Measurements from ENCODE around the gene CERT1.
"Not testable (repeated sequence)": the region's sequence is repeated elsewhere in the genome, so short reads cannot be mapped to it uniquely, and the experiment has no call there.

The CERT1 gene

GRCh38 chr5:75511435-75512382 is at the start of gene CERT1, which contains the start of gene POLK:
Gene CERT1 (minus strand): TSS chr5:75511629. CDS start chr5:75511207, 422 bp downstream.
Gene POLK (plus strand): TSS chr5:75511891.
- peak; percentile 95 for DNase-seq (ENCODE audit: low spot score)

GRCh38 chr5:75560655-75561054 is 49.2 kb upstream of the CERT1 start:
- DNase-seq (ENCODE audit: low spot score), result not testable (repeated sequence)

- no peak for DNase-seq (ENCODE audit: low spot score)
Measured at GRCh38 chr5:75558981-75559632, 47.7 kb upstream of the CERT1 start.

DNA sequence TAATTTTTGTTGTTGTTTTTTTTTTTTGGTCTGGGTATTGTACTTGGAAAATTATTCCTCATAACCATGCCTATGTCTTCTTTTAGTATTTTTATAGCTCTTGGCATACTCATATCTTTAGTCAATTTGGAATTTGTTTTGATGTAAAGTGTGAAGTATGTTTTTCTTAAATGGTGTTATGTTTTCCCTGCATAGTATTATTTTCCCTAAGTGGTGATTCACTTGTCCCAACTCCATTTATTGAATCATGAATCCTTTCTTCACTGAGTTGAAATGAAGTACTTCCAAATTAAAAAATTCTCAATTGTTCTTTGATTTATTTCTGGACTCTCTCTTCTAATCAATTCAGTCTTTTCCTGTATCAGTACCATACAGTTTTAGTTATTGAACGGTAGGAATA is 46.8 kb upstream of the CERT1 start:
- DNase-seq (ENCODE audit: low spot score), result no peak

- no peak for DNase-seq (ENCODE audit: low spot score)
Measured at GRCh38 chr5:75553358-75553757, 41.9 kb upstream of the CERT1 start.

GRCh38 chr5:75552764-75553163 is 41.3 kb upstream of the CERT1 start:
- no peak for DNase-seq (ENCODE audit: low spot score)

DNA sequence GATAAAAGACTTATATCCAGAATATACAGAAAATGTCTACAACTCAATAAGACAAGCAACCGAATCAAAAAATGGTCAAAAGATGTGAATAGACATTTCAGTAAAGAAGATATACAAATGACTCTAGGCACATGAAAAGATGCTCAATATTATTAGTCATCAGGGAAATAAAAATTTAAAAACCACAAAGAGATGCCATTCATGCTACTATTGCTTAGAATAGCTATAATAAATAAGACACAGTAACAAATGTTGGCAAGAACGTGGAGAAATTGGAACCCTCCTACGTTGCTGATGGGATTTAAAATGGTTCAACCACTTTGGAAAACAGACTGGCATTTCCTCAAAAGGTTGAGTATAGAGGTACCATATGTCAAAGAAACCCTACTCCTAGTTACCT is 40.0 kb upstream of the CERT1 start:
- DNase-seq (ENCODE audit: low spot score), result no peak

GRCh38 chr5:75550597-75550996 is 39.2 kb upstream of the CERT1 start:
- no peak for DNase-seq (ENCODE audit: low spot score)

DNA sequence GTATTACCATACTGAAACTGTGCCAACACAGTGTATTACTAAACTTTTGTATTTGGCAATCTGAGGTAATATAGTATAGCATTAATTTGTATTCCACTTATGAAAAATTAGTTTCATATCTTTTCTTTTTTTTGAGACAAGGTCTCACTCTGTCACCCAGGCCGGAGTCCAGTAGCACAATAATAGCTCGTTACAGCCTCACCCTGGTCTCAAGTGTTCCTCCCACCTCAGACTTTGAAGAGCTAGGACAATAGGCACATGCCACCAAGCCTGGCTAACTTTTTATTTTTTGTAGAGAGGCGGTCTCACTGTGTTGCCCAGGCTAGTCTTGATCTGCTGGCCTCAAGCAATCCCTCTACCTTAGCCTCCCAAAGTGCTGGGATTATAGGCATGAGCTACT is 36.4 kb upstream of the CERT1 start:
- DNase-seq (ENCODE audit: low spot score), result no peak

DNA sequence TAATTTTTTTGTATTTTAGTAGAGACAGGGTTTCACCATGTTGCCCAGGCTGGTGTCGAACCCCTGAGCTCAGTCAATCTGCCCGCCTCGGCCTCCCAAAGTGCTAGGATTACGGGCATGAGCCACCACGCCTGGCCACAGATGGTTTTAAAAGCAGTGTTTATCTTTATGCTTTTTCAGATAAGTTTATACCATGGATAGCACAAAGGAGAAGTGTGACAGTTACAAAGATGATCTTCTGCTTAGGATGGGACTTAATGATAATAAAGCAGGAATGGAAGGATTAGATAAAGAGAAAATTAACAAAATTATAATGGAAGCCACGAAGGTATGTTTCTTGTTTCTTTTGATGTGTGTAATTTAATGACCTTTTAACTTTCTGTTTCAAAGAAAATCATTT is 35.4 kb upstream of the CERT1 start:
- DNase-seq (ENCODE audit: low spot score), result no peak

DNA sequence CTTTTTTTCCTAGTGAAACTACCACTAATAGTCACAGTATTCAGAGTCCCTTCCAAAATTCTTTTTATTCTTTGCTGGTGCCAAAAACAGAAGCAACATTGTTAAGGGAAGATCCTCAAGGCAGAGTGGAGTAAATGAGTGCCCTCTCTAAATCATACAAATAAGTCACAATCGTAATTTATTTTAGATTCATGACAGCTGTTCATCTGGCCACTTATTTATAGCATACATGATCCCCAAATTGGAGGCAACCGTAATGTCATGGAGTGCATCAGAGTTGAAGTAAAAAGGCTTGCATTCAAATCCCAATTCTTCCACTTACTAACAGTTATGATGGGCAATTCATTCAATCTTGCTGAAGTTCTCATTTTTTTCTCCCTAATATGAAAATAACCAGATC is 33.7 kb upstream of the CERT1 start:
- no peak for DNase-seq (ENCODE audit: low spot score)

GRCh38 chr5:75538211-75538610 is 26.8 kb upstream of the CERT1 start:
- DNase-seq (ENCODE audit: low spot score), result no peak

DNA sequence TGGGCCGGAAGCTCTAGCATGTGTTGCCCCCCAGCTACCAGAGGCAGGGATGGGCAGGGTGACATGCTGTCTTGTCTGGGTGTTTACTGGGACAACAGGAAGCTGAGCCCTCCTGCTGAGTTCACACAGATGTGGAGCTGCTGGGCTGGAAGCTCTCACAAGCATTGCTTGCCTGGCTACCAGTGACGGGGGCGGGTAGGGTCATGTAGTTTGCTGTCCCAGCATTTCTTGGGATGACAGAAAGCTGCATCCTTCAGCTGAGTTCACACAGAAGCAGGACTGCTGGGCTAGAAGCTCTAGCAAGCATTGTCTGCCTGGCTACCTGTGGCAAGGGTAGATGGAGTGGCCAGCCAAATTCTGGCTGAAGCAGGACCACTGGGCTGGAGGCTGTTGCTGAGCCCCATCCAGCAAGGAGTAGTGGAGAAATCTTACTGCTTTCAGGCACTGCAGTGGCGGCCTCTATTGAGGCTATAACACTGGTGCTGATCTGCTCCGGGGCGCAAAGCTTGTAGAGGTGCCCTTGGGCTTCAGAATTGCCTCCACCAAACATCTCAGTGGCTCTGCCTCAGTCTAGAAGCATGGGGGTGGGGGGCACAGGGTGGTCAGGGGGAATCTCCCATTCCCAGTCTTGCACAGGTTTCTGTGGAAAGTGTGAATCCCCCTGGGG is 25.4 kb upstream of the CERT1 start:
- no peak for DNase-seq (ENCODE audit: low spot score)

DNA sequence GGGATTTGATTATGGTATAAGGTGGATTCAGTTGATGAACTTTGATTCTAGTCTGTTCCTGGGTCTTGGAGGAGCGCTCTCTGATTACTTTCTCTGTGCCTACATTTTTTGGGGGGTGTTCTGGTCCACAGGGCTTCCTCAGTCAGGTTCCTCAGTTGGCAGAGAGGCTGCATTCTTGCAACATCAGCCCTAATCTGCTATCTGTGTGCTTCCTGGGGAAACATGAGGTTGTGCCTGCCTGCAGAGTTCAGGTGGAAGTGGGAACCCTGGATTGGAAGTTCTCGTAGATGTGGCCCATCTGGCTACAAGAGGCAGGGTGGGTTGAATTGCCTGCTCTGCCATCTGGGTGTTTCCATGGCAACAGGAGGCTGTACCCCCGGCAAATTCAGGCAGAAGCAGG is 24.7 kb upstream of the CERT1 start:
- DNase-seq (ENCODE audit: low spot score), result no peak

DNA sequence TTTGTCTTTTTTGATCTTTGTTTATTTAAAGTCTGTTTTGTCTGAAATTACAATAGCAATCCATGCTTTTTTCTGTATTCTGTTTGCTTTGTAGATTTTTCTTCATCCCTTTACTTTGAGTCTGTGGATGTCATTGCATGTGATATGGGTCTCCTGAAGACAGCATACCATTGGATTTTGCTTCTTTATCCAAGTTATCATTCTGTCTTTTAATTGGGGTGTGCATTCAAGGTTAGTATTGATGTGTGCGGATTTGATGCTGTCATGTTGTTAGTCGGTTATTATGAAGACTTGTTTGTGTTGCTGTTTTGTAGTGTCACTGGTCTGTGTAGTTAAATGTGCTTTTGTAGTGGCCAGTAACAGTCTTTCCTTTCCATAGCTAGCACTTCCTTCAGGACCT is 23.3 kb upstream of the CERT1 start:
- DNase-seq (ENCODE audit: low spot score), result no peak

- DNase-seq (ENCODE audit: low spot score), result not testable (repeated sequence)
Measured at GRCh38 chr5:75533716-75534115, 22.3 kb upstream of the CERT1 start.

GRCh38 chr5:75532190-75532589 is 20.8 kb upstream of the CERT1 start:
- DNase-seq (ENCODE audit: low spot score), result no peak

DNA sequence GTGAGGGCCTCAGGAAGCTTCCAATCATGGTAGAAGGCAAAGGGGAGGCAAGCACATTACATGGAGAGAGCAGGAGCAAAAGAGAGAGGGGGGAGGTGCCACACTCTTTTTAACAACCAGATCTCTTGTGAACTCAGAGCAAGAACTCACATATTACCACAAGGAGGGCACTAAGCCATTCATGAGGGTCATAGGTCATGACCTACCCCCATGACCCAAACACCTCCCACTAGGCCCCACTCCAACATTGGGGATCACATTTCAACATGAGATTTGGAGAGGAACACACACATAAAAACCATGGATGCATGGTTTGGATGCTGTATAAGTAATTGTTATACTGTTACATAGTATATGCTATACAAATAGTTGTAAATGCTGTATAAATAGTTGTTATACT is 17.8 kb upstream of the CERT1 start:
- no peak for DNase-seq (ENCODE audit: low spot score)

- no peak for DNase-seq (ENCODE audit: low spot score)
Measured at GRCh38 chr5:75526070-75526469, 14.6 kb upstream of the CERT1 start.

DNA sequence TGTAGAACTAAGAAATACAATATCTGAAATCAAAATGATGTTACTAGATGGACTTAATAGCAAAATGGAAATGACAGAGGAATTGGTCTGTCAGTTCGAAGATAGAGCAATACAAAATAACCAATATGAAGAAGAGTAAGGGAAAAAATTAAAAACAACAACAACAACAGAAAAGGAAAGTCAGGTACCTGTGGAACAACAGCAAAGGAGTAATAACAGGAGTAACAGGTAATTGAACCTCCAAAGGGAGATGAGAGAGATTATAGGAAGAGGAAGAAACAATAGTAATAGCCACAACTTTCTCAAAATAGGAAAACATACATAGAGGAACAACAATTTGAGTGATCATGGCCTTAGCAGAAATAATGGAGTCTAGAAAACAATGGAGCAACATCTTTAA is 13.9 kb upstream of the CERT1 start:
- DNase-seq (ENCODE audit: low spot score), result no peak

DNA sequence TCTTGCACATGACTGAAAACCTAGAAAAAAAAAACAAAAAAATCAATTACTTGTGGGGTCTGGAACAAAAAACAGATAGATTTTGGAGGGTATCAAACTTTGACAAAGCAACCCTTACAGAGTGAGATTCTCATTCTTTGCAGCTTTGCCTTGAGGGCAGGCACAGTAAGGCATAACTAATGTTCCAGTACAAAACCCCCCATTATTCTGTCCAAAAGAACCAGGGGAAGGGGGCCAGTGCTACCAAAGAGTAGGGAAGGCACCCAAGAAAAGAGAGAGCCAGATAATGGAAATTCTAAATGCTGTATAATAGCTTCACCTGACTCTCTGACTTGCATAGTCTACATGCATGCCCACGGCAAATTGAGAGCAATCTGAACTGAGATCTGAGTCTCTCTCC is 13.2 kb upstream of the CERT1 start:
- no peak for DNase-seq (ENCODE audit: low spot score)

DNA sequence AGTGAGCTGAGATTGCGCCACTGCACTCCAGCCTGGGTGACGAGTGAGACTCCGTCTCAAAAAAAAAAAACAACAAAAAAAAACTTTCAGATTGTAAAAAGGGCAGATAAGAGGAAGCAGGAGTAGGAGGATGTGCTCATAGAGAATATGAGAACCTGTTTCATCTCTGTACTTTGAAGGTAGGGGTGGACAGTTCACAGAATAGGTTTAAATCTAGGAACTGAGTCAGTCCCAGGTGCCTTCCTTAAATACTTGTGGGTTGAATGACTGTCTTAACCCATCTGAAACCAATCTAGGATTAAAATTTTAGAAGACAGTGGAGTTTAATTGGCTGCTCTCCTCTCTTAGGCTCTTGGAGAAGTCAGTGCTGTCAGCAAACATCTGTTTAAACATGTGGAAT is 12.6 kb upstream of the CERT1 start:
- no peak for DNase-seq (ENCODE audit: low spot score)

DNA sequence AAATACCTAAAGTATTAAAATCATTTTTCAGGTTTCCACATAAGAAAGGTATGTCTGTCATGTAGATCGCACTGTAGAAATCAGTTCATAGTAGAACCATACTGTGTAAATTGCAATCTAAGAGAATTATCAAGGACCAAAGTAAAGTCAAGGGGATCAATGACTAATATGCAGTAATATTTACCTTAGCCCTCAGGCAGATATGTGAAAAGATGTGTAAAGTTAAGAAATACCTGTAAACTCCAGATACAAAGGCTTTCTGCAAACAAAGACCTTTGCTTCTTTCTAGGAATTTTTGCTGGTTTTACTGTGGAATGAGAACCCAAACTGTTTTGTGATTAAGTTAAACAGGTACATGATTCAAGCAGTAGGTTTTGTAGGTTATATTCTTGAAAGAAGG is 11.8 kb upstream of the CERT1 start:
- no peak for DNase-seq (ENCODE audit: low spot score)

Measured in HuH-7 (cell line).